HG03442 (cell line): ENCODE data around the gene SPATA31E1.
"Not testable (repeated sequence)": the region's sequence is repeated elsewhere in the genome, so short reads cannot be mapped to it uniquely, and the experiment has no call there.

ENCODE experiments used
- ATAC-seq: cut with Tn5 transposase; IDR thresholded peaks from one replicate; pipeline ENCODE4 v1.9.1; 2021; ENCODE audit warnings: mild to moderate bottlenecking, moderate library complexity; ENCODE audit not compliant: unreplicated experiment

Gene SPATA31E1

DNA sequence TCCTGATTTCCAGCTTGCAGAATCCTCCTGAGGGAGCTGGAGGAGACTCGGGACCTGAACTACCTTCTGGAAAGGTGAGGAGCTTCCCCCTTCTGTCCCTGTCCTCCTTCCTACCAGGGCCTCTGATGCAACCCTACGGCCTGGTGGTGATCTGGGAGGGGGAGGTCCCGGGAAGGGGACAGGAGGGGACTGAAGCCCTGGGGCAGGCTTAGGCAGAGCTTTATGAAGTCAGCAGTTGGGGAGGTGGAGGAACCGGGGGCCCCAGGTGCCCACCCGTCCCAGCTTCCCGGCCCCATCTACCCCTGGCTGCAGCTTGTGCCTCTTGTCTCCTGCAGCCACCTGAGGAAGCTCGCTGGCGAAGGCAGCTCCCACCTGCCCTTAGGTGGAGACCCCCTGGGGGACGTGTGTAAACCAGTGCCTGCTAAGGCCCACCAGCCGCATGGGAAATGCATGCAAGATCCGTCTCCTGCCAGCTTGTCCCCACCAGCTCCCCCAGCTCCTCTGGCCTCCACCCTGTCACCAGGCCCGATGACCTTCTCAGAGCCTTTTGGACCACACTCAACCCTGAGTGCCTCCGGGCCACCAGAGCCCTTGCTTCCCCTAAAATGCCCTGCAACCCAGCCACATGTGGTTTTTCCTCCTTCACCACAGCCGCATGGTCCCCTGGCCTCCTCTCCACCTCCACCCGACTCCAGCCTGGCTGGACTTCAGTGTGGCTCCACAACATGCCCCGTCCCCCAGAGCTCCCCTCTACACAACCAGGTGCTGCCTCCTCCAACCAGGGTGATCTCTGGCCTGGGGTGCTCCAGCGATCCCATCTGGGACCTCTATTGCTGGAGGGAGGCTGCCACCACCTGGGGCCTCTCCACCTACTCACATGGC lies 2.1 kb downstream of the SPATA31E1 start:
- no peak for ATAC-seq

DNA sequence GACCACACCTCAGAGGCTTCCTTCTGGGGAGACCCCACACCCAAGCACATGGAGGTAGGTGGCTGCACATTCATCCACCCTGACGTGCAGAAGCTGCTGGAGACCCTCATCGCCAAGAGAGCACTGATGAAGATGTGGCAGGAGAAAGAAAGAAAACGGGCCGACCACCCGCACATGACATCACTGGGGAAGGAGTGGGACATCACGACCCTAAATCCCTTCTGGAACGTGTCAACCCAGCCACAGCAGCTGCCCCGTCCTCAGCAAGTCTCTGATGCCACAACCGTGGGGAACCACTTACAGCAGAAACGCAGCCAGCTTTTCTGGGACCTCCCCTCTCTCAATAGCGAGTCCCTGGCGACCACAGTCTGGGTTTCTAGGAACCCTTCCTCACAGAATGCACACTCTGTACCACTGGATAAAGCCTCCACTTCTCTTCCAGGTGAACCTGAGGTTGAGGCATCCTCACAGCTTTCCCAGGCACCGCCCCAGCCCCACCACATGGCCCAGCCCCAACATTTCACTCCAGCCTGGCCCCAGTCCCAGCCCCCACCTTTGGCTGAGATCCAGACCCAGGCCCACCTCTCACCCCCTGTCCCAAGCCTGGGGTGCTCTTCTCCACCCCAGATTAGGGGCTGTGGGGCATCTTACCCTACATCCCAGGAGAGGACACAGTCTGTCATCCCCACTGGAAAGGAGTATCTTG lies 3.0 kb downstream of the SPATA31E1 start:
- ATAC-seq, result no peak

GRCh38 chr9:87886210-87886932 lies 3.7 kb downstream of the SPATA31E1 start:
- ATAC-seq, result no peak

DNA sequence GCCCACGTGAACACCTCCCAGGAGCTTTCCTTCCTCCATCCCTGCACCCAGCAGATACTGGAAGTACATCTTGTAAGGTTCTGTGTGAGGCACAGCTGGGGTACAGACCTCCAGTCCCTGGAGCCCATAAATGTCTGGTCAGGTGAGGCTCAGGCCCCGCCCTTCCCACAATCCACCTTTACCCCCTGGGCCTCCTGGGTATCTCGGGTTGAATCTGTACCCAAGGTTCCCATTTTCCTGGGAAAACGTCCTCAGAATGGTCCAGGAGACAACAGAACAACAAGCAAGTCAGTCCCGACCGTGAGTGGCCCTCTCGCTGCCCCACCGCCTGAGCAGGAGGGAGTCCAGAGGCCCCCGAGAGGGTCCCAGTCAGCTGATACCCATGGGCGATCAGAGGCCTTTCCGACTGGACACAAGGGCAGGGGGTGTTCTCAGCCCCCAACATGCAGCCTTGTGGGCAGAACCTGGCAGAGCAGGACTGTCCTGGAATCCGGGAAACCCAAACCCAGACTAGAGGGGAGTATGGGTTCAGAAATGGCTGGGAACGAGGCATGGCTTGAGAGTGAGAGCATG lies 4.3 kb downstream of the SPATA31E1 start:
- no peak for ATAC-seq

DNA sequence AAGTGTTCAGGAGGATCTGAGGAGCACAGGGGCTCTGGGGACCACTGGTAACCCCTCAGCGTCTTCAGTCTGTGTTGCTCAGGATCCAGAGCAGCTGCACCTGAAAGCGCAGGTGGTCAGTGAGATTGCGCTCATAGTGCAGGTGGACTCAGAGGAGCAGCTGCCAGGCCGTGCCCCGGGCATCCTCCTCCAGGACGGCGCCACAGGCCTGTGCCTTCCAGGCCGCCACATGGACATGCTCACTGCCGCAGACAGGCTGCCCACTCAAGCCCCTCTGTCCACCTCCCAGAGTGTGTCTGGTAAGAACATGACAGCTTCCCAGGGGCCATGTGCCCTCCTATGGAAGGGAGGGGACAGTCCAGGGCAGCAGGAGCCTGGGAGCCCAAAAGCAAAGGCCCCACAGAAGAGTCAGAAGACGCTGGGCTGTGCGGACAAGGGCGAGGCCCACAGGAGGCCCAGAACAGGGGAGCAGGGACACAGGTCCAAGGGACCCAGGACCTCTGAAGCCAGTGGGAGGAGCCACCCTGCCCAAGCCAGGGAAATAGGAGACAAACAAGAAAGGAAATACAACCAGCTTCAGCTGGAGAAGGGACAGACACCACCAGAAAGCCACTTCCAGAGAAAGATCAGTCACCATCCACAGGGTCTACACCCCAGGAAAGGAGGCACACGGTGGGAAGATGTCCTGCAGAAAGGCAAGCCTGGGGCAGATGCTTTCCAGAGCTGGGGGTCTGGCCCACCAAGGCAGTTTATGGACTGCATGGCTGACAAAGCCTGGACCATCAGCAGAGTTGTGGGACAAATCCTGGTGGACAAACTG lies 5.2 kb downstream of the SPATA31E1 start:
- no peak for ATAC-seq

GRCh38 chr9:87888501-87888900 lies 5.8 kb downstream of the SPATA31E1 start:
- ATAC-seq, result no peak

- no peak for ATAC-seq
Observed at GRCh38 chr9:87889065-87889881, 6.6 kb downstream of the SPATA31E1 start.

GRCh38 chr9:87889882-87890252 lies 7.2 kb downstream of the SPATA31E1 start:
- no peak for ATAC-seq

- no peak for ATAC-seq
Observed at GRCh38 chr9:87890837-87891236, 8.2 kb downstream of the SPATA31E1 start.

GRCh38 chr9:87891754-87892153 lies 9.1 kb downstream of the SPATA31E1 start:
- no peak for ATAC-seq

GRCh38 chr9:87892956-87893355 lies 10.3 kb downstream of the SPATA31E1 start:
- no peak for ATAC-seq

DNA sequence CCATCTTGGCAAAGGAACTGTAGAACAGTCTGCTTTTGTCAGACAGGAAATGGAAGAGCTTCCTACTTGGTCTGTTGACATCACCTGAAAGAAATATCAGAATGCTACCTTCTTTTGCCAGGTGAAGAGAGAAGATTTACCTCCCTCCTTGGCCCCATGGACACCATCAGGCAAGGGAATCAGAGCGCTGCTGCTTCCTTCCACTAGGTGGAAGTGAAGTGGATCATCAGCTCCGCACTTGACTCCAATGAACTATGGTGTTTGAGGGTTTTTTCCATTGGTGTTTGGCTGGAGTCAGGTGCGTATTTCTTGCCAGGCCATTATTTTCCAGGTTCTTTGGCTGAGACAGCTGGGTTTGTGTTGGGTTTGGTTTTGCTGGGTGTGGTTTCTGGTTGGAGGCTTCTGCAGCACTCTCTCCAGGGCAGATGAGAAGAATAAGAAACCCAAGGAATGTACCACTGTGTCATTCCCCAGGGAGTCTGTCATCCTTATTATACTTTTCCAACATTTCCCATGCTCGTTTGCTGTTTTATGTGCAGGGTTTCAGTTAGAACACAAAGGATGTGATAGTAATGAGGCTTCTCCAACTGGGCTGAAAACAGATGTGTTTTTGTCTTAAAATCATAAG lies 12.4 kb downstream of the SPATA31E1 start:
- ATAC-seq, result no peak

DNA sequence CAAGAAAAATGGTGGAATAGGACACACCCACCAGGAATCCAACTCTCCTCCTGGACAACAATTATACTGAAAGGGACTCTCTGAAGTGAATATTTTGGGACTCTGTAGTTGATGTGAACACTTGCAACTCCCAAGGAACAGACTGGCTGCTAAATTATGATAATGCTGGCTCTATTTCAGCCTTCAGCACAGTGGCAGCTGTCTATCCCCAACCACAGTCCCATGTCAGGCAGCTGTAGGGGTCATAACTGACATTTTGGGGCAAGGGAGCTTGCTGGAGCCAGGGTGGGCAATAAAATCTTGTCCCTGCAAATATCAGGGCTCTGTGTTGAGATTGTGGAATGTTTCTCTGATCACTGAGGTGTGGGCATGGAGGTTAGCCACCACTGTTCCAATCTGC lies 14.2 kb downstream of the SPATA31E1 start:
- ATAC-seq, result no peak

GRCh38 chr9:87898151-87898550 lies 15.5 kb downstream of the SPATA31E1 start:
- ATAC-seq, result no peak

DNA sequence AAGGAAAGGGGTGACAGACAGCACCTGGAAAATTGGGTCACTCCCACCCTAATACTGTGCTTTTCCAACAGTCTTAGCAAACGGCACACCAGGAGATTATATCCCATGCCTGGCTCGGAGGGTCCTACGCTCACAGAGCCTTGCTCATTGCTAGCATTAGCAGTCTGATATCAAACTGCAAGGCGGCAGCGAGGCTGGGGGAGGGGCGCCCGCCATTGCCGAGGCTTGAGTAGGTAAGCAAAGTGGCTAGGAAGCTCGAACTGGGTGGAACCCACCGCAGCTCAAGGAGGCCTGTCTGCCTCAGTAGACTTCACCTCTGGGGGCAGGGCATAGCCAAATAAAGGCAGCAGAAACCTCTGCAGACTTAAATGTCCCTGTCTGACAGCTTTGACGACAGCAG lies 19.7 kb downstream of the SPATA31E1 start:
- not testable (repeated sequence) for ATAC-seq

GRCh38 chr9:87909310-87910041 lies 26.8 kb downstream of the SPATA31E1 start:
- no peak for ATAC-seq

- ATAC-seq, result no peak
Observed at GRCh38 chr9:87910821-87911220, 28.1 kb downstream of the SPATA31E1 start.

DNA sequence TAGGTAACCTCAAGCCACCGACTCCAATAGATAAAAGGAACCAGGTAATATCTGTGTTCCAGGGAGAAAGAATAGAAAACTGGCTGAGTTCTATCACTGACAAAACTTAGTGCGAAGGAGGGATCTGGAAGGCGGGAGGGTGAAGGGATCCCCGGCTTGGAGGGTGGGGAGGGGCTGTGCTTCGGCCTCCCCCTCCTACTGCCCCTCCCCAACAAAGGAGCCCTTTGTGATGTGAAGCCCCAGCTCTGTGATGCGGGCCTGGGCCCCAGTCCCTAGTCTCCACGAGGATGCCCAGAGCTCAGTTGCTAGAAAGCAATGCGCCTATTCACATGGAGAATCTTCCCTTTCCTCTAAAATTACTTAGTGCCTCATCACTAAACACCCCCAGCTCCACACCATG lies 35.0 kb downstream of the SPATA31E1 start, which contains the start of gene SPATA31C1:
SPATA31C1 (plus strand) TSS at position 301 of the 400 bp plus-strand sequence.
- not testable (repeated sequence) for ATAC-seq
